Natural killer cell treated with Interleukin-12 subunit alpha and Interleukin-12 subunit beta and Interleukin-15 and Interleukin-18, amount 100 ng/mL, for 72 hours (primary cell): Measurements from ENCODE around the gene CC2D1B. TPM values are rescaled to one million over a fixed set of nuclear protein-coding genes. Genes with fewer than 3 reads are reported as not detected.

Experiments
- ATAC-seq, 2 donors: fragments of 150-1000 bp; cut with Tn5 transposase in 1 of 2; sonication (Bioruptor Pico), chemical (Tn5 transposase) in 1 of 2; 2 replicates each; pipeline ENCODE4 v1.10.0; 2021
- DNase-seq: peaks from one replicate; pipeline ENCODE4 v3.0.0; 2022; ENCODE audit warnings: low spot score
- H3K27ac Mint-ChIP-seq, 2 donors: 1 replicate in 1 of 2; 2 replicates in 1 of 2; pipeline ENCODE4 v1.8.0; 2022; ENCODE audit warnings: mixed read lengths in 2 of 2, mild to moderate bottlenecking in 1 of 2, moderate library complexity in 1 of 2
- H3K27me3 Mint-ChIP-seq, 2 donors: 1 replicate in 1 of 2; 2 replicates in 1 of 2; pipeline ENCODE4 v1.8.0; 2022; ENCODE audit warnings: mixed read lengths in 2 of 2
- H3K36me3 Mint-ChIP-seq: one replicate; pipeline ENCODE4 v1.8.0; 2022; ENCODE audit warnings: mixed read lengths
- H3K4me1 Mint-ChIP-seq, 2 donors: 1 replicate in 1 of 2; 2 replicates in 1 of 2; pipeline ENCODE4 v1.8.0; 2022; ENCODE audit warnings: low read depth in 2 of 2, mixed read lengths in 2 of 2, mild to moderate bottlenecking in 1 of 2
- H3K4me3 Mint-ChIP-seq: one replicate; pipeline ENCODE4 v1.8.0; 2022; ENCODE audit warnings: mixed read lengths
- H3K9me3 Mint-ChIP-seq: 2 replicates; pipeline ENCODE4 v1.8.0; 2022; ENCODE audit warnings: mixed read lengths
- total RNA-seq, 2 donors: library from RNA; stranded (reverse); gene quantifications; one replicate each; pipeline ENCODE4 v1.2.3, GENCODE V29; 2022

Gene CC2D1B
- total RNA-seq, 2 donors from 2014 or later: 53.9 to 59.3 TPM

DNA sequence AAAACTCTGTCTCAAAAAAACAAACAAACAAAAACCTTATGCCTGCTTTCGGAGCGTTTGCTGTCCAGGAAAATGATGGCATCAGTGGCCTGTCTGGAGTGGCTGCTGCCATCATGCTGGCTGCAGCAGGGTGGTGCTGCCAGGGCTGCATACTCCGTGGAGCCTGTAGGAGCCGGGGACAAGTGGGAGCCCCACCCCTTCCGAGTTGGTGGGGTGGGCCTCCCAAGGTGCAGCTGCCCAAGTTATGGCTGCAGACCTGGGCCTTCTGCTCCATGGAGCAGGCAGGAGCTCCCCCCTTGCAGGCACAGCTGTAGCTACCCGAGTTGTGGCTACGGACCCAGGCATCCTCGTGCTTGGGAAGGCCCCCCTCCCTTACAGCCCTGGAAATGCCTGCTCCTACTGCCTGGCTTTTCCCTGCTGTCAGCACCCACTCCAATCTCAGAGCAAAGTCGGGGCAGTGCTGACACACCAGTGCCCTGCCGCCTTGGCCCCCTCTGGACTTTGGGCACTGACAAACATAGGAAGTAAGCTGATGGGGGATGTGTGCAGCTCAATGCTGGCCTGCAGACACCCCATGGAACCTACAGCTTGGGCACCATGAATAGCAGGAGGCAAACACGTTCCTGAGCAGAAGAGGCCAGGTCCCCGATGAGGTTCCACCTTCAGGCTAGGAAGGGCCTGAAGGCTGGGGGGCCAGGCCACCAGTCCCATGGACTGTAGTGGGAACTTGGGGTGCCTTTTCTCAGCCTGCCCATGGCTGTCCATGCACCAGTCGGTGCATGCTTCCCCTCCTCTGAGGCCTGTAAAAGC, 60.4 kb downstream of the CC2D1B start:
- DNase-seq: no peak
- Mint-ChIP-seq H3K27ac (no peak overlapping the region), H3K9me3 (no peaks in the 10 kb centered on the region), H3K27me3 (peaks cover 0 to 2% of the 10 kb centered on the region in 2 donors), H3K4me1 (no peaks in the 10 kb centered on the region), H3K36me3 (no peaks in the 10 kb centered on the region), H3K4me3 (no peak overlapping the region)
- no peak for ATAC-seq

Other genes with a start within 250 kb of the CC2D1B start
- 1 to 10 TPM; 1.1 to 2.9 TPM for gene ZFYVE9, start 224.1 kb downstream of the CC2D1B start, total RNA-seq
- 10 to 100 TPM; 20.7 to 56.4 TPM for gene ORC1, start 38.2 kb upstream of the CC2D1B start, total RNA-seq
- gene PRPF38A, start 38.4 kb upstream of the CC2D1B start, total RNA-seq: 100 to 1,000 TPM in 1 of 2 donors, 10 to 100 TPM in 1; 94.7 to 105 TPM
- gene TUT4, start 186.9 kb upstream of the CC2D1B start, total RNA-seq: 10 to 100 TPM; 50.7 to 85.8 TPM
- gene GPX7, start 236.2 kb upstream of the CC2D1B start, total RNA-seq: 10 to 100 TPM; 17.3 to 23.2 TPM